Measurements from ENCODE around the gene NDFIP1. TPM values are rescaled to one million over a fixed set of nuclear protein-coding genes. Genes with fewer than 3 reads are reported as not detected.
"Not testable (repeated sequence)": the region's sequence is repeated elsewhere in the genome, so short reads cannot be mapped to it uniquely, and the experiment has no call there.

Gene NDFIP1
- total RNA-seq, 1 experiment from 2014 or later, result 40.9 TPM

DNA sequence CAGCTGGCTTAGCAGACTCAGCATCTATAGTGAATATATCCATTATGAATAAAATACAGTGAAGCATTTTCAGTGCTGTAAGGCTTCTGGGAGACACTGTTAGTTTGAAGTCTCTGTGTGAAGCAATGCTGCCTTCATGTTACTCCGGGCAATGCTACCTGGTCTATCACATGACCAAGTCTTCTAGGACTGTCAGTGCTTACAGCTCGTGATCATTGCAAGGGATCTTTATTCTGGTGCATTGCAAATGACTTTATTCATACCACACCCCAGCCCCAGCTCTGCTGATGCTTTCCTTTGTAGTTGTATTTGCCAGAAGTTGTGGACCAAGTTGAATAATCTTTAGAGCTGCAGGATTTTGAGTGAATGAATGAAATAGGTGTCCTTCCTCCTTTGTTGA is 21.9 kb upstream of the NDFIP1 start:
- in situ Hi-C loops (cut with HindIII; ENCODE audit: low pct_unique_long_range_greater_than_20kb, low sequenced_read_pairs), result no loop called here
- CTCF ChIA-PET, result interaction anchor here (0.6 kb wide), 1 partner anchor 10 kb away, joined by 3 read pairs; no protein-coding TSS in a partner anchor
- Histone ChIP-seq H3K4me1 (ENCODE audit: control insufficient read depth, insufficient read depth, low read length) (no peaks in the 10 kb centered on the region), H3K9me3 (ENCODE audit: control insufficient read depth, insufficient read depth, low read depth, low read length) (no peaks in the 10 kb centered on the region), H3K27me3 (ENCODE audit: control insufficient read depth, insufficient read depth, low read length) (no peaks in the 10 kb centered on the region), H3K27ac (ENCODE audit: low read length) (no peak overlapping the region), H3K4me3 (ENCODE audit: low read depth in 2 of 2, low read length in 2 of 2) (no peak overlapping the region), H3K36me3 (ENCODE audit: control insufficient read depth, insufficient read depth, low read length) (no peaks in the 10 kb centered on the region)
- DNase-seq (ENCODE audit: low read depth, low spot score) (no peak), ATAC-seq (no peak)
- POLR2A ChIA-PET, result no interaction called here
- intact Hi-C loops (cut with micrococcal nuclease; ENCODE audit: unreplicated experiment), result no loop called here
- no TSS peak for BruUV-seq (replicated peaks)
- TF ChIP-seq, protein P1, sequence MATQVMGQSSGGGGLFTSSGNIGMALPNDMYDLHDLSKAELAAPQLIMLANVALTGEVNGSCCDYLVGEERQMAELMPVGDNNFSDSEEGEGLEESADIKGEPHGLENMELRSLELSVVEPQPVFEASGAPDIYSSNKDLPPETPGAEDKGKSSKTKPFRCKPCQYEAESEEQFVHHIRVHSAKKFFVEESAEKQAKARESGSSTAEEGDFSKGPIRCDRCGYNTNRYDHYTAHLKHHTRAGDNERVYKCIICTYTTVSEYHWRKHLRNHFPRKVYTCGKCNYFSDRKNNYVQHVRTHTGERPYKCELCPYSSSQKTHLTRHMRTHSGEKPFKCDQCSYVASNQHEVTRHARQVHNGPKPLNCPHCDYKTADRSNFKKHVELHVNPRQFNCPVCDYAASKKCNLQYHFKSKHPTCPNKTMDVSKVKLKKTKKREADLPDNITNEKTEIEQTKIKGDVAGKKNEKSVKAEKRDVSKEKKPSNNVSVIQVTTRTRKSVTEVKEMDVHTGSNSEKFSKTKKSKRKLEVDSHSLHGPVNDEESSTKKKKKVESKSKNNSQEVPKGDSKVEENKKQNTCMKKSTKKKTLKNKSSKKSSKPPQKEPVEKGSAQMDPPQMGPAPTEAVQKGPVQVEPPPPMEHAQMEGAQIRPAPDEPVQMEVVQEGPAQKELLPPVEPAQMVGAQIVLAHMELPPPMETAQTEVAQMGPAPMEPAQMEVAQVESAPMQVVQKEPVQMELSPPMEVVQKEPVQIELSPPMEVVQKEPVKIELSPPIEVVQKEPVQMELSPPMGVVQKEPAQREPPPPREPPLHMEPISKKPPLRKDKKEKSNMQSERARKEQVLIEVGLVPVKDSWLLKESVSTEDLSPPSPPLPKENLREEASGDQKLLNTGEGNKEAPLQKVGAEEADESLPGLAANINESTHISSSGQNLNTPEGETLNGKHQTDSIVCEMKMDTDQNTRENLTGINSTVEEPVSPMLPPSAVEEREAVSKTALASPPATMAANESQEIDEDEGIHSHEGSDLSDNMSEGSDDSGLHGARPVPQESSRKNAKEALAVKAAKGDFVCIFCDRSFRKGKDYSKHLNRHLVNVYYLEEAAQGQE (IDR thresholded peaks at IDR 0.05; ENCODE audit: insufficient read depth in 1 of 2, low read depth in 2 of 2, low read length in 1 of 2), result no peak
- TF ChIP-seq SIN3A (IDR thresholded peaks at IDR 0.05; ENCODE audit: borderline replicate concordance, insufficient read depth, low read depth, low read length), result no peak
- no peak for TF ChIP-seq POLR2AphosphoS5 (IDR thresholded peaks at IDR 0.05; ENCODE audit: low read depth, low read length)
- no peak for TF ChIP-seq TCF7L2 (IDR thresholded peaks at IDR 0.05; ENCODE audit: low read depth, low read length)
- TF ChIP-seq, protein P2, sequence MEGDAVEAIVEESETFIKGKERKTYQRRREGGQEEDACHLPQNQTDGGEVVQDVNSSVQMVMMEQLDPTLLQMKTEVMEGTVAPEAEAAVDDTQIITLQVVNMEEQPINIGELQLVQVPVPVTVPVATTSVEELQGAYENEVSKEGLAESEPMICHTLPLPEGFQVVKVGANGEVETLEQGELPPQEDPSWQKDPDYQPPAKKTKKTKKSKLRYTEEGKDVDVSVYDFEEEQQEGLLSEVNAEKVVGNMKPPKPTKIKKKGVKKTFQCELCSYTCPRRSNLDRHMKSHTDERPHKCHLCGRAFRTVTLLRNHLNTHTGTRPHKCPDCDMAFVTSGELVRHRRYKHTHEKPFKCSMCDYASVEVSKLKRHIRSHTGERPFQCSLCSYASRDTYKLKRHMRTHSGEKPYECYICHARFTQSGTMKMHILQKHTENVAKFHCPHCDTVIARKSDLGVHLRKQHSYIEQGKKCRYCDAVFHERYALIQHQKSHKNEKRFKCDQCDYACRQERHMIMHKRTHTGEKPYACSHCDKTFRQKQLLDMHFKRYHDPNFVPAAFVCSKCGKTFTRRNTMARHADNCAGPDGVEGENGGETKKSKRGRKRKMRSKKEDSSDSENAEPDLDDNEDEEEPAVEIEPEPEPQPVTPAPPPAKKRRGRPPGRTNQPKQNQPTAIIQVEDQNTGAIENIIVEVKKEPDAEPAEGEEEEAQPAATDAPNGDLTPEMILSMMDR (IDR thresholded peaks at IDR 0.05), result no peak

DNA sequence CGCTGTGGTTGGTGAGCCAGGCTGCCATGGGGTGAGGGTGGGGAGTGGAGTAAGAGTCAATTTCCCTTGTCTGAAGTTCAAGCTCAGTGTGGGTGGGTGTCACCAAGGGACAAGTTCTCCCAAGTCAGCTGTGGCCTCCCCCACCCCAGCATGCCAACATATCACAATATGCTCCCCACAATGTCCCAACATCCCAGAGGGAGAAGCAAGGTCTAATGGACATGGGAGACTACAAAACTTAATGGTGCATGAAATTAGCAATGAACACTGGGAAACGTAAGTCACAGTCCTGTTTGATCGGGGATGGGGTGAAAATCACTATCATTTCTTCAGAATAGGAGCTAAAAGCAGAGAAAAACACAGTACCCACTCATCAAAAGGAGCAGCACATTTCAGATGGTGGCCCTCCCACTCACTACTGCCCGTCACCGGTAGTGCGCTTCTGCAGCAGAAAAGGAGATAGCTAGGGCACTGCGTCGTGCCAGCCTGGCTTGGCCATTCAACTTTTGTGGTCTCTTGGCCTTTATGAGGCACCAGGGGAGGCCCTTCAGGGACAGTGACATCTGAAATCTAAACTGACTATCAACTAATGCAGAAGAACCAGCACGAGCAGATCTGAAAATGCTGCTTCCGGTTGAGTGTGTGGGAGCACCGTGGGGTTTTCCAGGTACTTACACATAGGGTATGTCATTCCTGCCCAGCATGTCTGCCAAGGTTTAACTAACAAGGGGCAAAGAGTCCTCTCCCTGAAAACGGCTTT is 20.5 kb upstream of the NDFIP1 start:
- H3K4me1 ChIP-seq (ENCODE audit: control insufficient read depth, insufficient read depth, low read length), result no peaks in the 10 kb centered on the region
- no peaks in the 10 kb centered on the region for H3K36me3 ChIP-seq (ENCODE audit: control insufficient read depth, insufficient read depth, low read length)
- intact Hi-C loops (cut with micrococcal nuclease; ENCODE audit: unreplicated experiment), result no loop called here
- no peaks in the 10 kb centered on the region for H3K27me3 ChIP-seq (ENCODE audit: control insufficient read depth, insufficient read depth, low read length)
- BruUV-seq (replicated peaks), result no TSS peak
- H3K27ac ChIP-seq (ENCODE audit: low read length), result no peak overlapping the region
- DNase-seq (ENCODE audit: low read depth, low spot score), result no peak
- ChIA-PET CTCF (no interaction called here), POLR2A (no interaction called here)
- H3K9me3 ChIP-seq (ENCODE audit: control insufficient read depth, insufficient read depth, low read depth, low read length), result no peaks in the 10 kb centered on the region
- no peak for ATAC-seq
- no peak overlapping the region for H3K4me3 ChIP-seq (ENCODE audit: low read depth in 2 of 2, low read length in 2 of 2)
- in situ Hi-C loops (cut with HindIII; ENCODE audit: low pct_unique_long_range_greater_than_20kb, low sequenced_read_pairs), result no loop called here
- TF ChIP-seq, protein P1 (IDR thresholded peaks at IDR 0.05; ENCODE audit: insufficient read depth in 1 of 2, low read depth in 2 of 2, low read length in 1 of 2), result no peak
- TF ChIP-seq SIN3A (IDR thresholded peaks at IDR 0.05; ENCODE audit: borderline replicate concordance, insufficient read depth, low read depth, low read length), result no peak
- TF ChIP-seq, protein P2 (IDR thresholded peaks at IDR 0.05), result no peak
- no peak for TF ChIP-seq TCF7L2 (IDR thresholded peaks at IDR 0.05; ENCODE audit: low read depth, low read length)

DNA sequence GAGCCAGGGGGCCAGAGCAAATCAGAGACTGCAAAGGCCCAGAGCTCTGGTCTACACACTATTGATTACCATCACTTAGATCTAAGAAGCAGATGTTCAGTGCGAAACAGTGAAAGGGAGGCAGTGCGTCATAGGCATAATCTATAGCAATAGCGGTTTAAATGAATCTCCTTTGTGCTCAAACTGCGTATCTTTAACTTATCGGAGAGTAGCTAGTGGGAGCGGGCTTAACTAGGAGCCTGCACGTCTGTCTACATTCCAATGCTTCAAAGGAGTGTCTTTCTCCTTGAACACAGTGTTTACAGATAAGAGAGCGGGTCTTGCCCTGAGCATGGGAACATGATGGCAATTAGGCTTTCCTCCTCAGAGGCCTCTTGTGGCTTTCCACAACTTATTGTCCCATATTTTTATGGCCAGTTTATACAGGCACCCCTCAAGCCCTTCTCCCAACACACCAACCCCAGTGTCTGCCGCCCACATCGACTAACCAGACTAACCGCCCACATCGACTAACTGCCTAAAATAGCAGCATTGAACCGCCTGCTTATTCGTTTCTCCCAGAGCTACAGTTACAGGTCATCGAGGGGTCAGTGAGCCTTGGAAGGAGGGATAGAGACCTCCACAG is 19.6 kb upstream of the NDFIP1 start:
- H3K4me3 ChIP-seq (ENCODE audit: low read depth in 2 of 2, low read length in 2 of 2); H3K36me3 ChIP-seq (ENCODE audit: control insufficient read depth, insufficient read depth, low read length); H3K9me3 ChIP-seq (ENCODE audit: control insufficient read depth, insufficient read depth, low read depth, low read length); in situ Hi-C loops (cut with HindIII; ENCODE audit: low pct_unique_long_range_greater_than_20kb, low sequenced_read_pairs); intact Hi-C loops (cut with micrococcal nuclease; ENCODE audit: unreplicated experiment); H3K4me1 ChIP-seq (ENCODE audit: control insufficient read depth, insufficient read depth, low read length); H3K27ac ChIP-seq (ENCODE audit: low read length); DNase-seq (ENCODE audit: low read depth, low spot score); BruUV-seq (replicated peaks); CTCF ChIA-PET; H3K27me3 ChIP-seq (ENCODE audit: control insufficient read depth, insufficient read depth, low read length); ATAC-seq: not testable (repeated sequence)
- POLR2A ChIA-PET, result interaction anchor here (0.5 kb wide), 1 partner anchor 88 kb away, joined by 3 read pairs; no protein-coding TSS in a partner anchor
